ENCODE results near the gene PSMB3.

DNA sequence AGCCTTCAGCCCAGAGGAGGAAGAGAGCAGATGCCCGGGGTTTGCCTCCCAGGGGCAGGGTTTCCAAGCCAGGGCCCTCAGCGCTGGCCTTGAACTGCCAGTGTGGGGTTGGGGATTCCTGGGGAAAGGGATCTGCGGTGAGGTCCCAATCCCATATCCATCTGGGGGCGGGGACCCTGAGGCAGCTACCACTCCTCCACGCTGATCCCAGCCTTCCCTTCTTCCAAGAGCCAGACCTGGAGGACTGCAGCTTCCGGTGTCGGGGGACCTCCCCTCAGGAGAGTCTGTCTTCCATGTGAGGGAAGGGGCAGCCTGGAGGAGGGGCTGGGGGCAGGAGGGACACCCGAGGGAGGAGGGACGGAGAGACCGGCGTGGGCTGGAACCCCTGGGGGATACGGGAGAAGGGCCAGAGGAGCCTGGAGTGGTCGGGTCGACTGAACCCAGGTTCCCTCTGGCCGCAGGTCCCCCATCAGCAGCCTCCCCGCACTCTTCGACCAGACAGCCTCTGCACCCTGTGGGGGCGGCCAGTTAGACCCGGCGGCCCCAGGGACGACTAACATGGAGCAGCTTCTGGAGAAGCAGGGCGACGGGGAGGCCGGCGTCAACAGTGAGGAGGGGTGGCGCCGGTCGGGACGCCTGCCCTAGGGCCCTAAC, 33.1 kb upstream of the PSMB3 start:
- TF ChIP-seq CTCF (IDR thresholded peaks at IDR 0.05; ENCODE audit: borderline replicate concordance, extremely low read depth, low read length, poor library complexity, severe bottlenecking) (no peak), EZH2 (IDR thresholded peaks at IDR 0.05; ENCODE audit: borderline replicate concordance, low read depth, low read length, severe bottlenecking) (no peak)

Measured in DND-41 (cell line).